Mucosa of stomach (tissue), 1 donor: Measurements from ENCODE around the gene AXDND1.
"Not testable (repeated sequence)": the region's sequence is repeated elsewhere in the genome, so short reads cannot be mapped to it uniquely, and the experiment has no call there.

Experiments used
- H3K27me3 ChIP-seq: one replicate; pipeline ENCODE4 v1.7.0; 2013; ENCODE audit warnings: mild to moderate bottlenecking, low read length; ENCODE audit not compliant: control insufficient read depth, insufficient read depth
- H3K36me3 ChIP-seq: one replicate; pipeline ENCODE4 v1.7.0; 2013; ENCODE audit warnings: low read length; ENCODE audit not compliant: control insufficient read depth, insufficient read depth
- H3K4me1 ChIP-seq: one replicate; pipeline ENCODE4 v1.7.0; 2013; ENCODE audit warnings: mild to moderate bottlenecking, low read length; ENCODE audit not compliant: control insufficient read depth, insufficient read depth
- H3K4me3 ChIP-seq: one replicate; pipeline ENCODE4 v1.7.0; 2013; ENCODE audit warnings: low read length
- H3K9ac ChIP-seq: one replicate; pipeline ENCODE4 v1.7.0; 2013; ENCODE audit warnings: mild to moderate bottlenecking, low read length, moderate library complexity
- H3K9me3 ChIP-seq: one replicate; pipeline ENCODE4 v1.7.0; 2013; ENCODE audit warnings: mild to moderate bottlenecking, low read length, moderate library complexity; ENCODE audit not compliant: control insufficient read depth
- donor health status: Pancreatic carcinoma.

AXDND1 gene

DNA sequence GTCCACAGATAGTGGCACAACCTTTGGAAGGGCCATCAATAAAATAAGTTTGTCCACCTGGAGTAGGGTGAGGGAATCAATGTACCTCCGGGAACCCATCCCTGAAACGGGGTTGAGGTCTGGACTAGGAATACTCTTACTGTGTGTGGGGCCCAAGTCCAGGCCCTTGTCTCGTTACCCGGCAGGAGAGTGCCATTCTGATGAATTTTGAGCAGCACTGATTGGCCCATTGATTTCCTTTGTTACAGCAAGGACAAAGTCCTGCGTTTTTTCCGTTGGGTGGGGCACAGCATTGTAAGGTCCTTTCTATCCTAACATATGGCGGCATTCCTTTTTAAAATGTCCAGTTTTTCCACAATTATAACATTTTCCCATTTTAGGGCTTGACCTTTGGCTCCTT, 75.2 kb downstream of the AXDND1 start:
- no peak overlapping the region for H3K9ac ChIP-seq

DNA sequence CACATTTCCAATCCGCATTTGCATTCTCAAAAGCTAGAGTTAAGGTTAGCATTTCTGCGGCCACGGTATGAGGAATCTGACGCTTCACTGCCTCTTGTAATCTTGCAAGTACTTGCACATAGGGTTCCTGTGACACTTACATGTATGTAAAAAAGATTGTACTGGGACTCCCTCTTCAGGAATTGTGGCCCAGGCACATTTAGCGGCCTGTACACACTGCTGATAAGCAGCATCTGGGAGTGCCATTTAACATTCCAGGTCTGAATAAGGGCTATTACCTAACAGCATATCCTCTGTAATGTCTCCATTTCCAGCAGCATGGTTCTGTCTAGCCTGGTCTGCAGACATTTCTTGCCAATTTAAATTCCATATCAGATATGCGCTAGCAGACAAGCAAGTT, 75.7 kb downstream of the AXDND1 start:
- Histone ChIP-seq H3K27me3 (no peaks in the 10 kb centered on the region), H3K36me3 (no peaks in the 10 kb centered on the region), H3K9me3 (no peaks in the 10 kb centered on the region), H3K4me1 (no peaks in the 10 kb centered on the region), H3K9ac (no peak overlapping the region), H3K4me3 (no peak overlapping the region)

More for the DNA sequence above, 75.2 kb downstream of the AXDND1 start:
- Histone ChIP-seq H3K4me1 (no peaks in the 10 kb centered on the region), H3K4me3 (no peak overlapping the region), H3K27me3 (no peaks in the 10 kb centered on the region), H3K9me3 (no peaks in the 10 kb centered on the region), H3K36me3 (no peaks in the 10 kb centered on the region)

DNA sequence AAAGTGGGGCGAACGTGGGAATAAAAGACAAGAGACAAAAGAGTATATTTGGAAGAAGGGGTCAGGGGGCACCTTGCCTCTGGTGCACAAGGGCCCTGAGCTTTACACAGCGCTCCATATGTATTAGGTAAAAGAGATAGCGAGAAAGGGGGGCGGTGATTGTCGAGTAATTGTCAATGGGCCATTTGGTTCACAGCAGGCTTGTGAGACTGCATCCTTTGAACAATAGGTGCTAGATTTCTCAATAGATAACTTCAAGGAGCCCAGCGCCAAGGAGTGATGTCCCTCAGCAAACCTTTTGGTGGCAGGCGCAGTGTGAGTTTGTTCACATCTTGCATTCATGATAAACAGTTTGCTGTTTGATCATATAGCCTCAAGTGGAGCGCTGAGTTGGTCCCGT, 77.1 kb downstream of the AXDND1 start:
- not testable (repeated sequence) for H3K4me3 ChIP-seq, H3K4me1 ChIP-seq, H3K9ac ChIP-seq, H3K9me3 ChIP-seq, H3K36me3 ChIP-seq, H3K27me3 ChIP-seq

DNA sequence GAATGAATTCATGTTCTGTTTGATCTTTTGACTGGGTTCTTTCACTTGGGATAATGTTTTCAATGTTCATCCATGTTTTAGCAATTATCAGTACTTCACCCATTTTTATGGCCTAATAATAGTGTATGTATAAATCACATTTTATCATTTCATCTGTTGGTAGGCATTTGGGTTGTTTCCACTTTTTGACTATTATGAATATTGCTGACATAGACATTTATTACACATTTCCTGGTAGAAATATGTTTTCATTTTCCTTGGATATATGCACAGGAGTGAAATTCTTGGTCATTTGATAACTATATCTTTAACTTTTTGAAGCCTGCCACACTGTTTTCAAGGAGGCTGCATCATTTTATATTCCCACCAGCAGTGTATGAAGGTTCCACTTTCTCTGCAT, 79.8 kb downstream of the AXDND1 start:
- no peaks in the 10 kb centered on the region for H3K9me3 ChIP-seq
- H3K9ac ChIP-seq: no peak overlapping the region
- H3K27me3 ChIP-seq: no peaks in the 10 kb centered on the region
- no peak overlapping the region for H3K4me3 ChIP-seq
- no peaks in the 10 kb centered on the region for H3K4me1 ChIP-seq
- no peaks in the 10 kb centered on the region for H3K36me3 ChIP-seq

DNA sequence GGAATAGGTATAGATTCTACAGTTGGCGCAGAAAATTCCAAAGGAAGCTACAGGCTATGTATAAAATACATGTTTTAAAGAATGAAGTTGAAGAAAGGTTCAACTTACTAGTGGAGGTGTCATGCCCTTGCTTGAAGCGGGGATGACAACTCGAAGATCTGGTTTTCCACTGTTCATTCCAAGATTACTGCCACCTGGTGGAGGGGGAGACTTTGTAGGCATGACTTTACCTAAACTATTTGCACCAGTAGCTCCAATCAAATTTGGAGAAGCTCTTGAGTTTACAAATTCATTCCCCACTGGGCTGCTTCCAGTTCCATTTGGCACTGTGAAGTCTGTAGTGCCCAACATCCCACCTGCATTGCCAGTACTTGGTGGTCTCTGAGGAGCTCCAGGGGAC, 81.7 kb downstream of the AXDND1 start:
- H3K4me1 ChIP-seq: no peaks in the 10 kb centered on the region
- no peaks in the 10 kb centered on the region for H3K36me3 ChIP-seq
- H3K9ac ChIP-seq: no peak overlapping the region
- H3K9me3 ChIP-seq: no peaks in the 10 kb centered on the region
- no peaks in the 10 kb centered on the region for H3K27me3 ChIP-seq
- no peak overlapping the region for H3K4me3 ChIP-seq

DNA sequence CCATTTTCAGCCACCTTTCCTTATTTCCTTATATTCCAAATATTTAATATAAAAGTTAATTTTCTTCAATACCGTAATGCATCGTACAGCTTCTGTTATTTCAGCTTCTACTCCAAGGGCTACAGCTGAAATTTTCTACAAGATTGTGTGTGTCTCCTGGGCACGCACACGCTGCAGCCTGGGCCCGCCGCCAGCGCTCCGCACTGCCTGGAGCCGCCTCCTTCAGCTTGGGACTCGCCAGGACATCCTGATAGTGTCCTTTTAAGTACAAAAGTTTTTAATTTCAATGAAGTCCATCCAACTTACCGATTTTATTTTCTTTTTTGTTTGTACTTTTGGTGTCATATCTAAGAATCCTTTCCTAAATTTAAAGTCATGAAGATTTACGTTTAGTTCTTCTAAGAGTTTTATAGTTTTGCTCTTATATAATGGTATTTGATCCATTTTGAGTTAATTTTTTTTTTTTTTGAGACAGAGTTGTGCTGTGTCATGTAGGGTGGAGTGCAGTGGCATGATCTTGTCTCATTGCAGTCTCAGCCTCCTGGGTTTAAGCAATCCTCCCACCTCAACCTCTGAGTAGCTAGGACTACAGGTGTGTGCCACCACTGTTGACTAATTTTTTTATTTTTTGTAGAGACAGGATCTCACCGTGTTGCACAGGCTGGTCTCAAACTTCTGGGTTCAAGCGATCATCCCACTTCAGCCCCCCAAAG, 82.8 kb downstream of the AXDND1 start:
- no peaks in the 10 kb centered on the region for H3K4me1 ChIP-seq
- no peaks in the 10 kb centered on the region for H3K36me3 ChIP-seq
- no peak overlapping the region for H3K4me3 ChIP-seq
- no peak overlapping the region for H3K9ac ChIP-seq
- no peaks in the 10 kb centered on the region for H3K27me3 ChIP-seq
- H3K9me3 ChIP-seq: no peaks in the 10 kb centered on the region

DNA sequence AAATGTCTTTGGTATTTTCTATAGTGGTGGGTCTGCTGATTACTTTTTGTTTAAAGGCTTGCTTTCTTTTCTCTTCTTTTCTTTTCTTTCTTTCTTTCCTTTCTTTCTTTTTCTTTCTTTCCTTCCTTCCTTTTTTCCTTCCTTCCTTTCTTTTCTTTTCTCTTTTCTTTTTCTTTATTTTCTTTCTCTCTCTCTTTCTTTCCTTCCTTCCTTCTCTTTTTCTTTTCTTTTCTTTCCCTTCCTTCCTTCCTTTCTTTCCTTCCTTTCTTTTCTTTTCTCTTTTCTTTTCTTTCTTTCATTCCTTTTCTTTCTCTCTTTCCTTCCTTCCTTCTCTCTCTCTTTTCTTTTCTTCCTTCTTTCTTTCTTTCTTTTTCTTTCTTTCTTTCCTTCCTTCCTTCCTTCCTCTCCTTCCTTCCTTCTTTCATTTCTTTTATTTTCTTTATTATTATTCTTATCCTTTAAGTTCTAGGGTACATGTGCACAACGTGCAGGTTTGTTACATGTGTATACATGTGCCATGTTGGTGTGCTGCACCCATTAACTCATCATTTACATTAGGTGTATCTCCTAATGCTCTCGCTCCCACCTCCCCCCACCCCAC, 93.9 kb downstream of the AXDND1 start:
- not testable (repeated sequence) for H3K27me3 ChIP-seq, H3K36me3 ChIP-seq, H3K9ac ChIP-seq, H3K4me3 ChIP-seq, H3K4me1 ChIP-seq, H3K9me3 ChIP-seq

DNA sequence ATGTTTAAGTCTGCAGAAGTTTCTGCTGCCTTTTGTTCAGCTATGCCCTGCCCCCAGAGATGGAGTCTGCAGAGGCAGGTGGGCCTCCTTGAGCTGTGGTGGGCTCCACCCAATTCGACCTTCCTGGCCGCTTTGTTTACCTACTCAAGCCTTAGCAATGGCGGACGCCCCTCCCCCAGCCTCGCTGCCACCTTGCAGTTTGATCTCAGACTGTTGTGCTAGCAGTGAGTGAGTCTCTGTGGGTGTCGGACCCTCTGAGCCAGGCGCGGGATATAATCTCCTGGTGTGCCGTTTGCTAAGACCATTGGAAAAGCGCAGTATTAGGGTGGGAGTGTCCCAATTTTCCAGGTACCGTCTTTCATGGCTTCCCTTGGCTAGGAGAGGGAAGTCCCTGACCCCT, 99.9 kb downstream of the AXDND1 start:
- not testable (repeated sequence) for H3K4me1 ChIP-seq, H3K36me3 ChIP-seq, H3K9me3 ChIP-seq, H3K27me3 ChIP-seq, H3K4me3 ChIP-seq, H3K9ac ChIP-seq

DNA sequence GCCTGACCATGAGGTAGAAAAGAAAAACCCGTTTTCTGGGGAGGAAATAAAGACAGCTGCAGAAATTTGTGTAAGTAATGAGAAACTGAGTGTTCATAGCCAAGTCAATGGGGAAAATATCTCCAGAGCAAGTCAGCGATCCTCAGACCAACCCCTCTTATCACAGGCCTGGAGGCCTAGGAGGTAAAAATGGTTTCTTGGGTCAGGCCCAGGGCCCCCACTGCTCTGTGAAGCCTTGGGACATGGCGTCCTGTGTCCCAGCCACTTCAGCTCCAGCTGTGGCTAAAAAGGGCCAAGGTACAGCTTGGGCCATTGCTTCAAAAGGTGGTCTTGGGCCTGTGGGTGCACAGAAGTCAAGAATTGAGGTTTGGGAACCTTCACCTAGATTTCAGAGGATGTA, 108.9 kb downstream of the AXDND1 start:
- no peaks in the 10 kb centered on the region for H3K27me3 ChIP-seq
- H3K9ac ChIP-seq: no peak overlapping the region
- no peaks in the 10 kb centered on the region for H3K36me3 ChIP-seq
- peaks cover 5% of the 10 kb centered on the region for H3K9me3 ChIP-seq
- H3K4me1 ChIP-seq: no peaks in the 10 kb centered on the region
- no peak overlapping the region for H3K4me3 ChIP-seq

DNA sequence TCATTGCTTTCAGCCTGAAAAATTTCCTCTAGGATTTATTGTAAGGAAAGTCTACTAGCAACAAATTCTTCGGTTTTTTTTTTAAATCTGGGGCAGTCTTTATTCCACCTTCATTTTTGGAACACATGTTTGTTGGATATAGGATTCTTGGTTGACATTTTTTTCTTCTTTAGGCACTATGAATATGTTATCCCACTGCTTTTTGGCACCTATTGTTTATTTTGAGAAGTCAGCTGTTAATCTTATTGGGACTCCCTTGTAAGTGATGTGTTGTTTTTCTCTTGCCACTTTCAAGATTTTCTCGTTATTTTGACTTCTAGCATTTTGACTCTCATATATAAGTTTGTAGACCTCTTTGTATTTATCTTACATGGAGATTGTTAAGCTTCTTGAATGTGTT, 110.7 kb downstream of the AXDND1 start:
- no peaks in the 10 kb centered on the region for H3K27me3 ChIP-seq
- H3K9me3 ChIP-seq: peaks cover 5% of the 10 kb centered on the region
- no peak overlapping the region for H3K9ac ChIP-seq
- no peaks in the 10 kb centered on the region for H3K36me3 ChIP-seq
- no peaks in the 10 kb centered on the region for H3K4me1 ChIP-seq
- no peak overlapping the region for H3K4me3 ChIP-seq

DNA sequence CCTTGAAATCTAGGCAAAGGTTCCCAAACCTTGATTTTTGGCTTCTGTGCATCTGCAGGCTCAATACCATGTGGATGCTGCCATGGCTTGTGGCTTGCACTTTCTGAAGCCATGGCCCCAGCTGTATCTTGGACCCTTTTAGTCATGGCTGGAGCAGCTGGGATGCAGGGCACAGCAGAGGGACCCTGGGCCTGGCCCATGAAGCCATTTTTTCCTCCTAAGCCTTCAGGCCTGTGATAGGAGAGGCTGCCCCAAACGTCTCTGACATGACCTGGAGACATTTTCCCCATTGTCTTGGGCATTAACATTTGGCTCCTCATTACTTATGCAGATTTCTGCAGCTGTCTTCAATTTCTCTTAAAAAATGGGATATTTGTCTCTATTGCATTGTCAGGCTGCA, 112.6 kb downstream of the AXDND1 start:
- Histone ChIP-seq H3K4me3 (no peak overlapping the region), H3K9me3 (peaks cover 5% of the 10 kb centered on the region), H3K36me3 (no peaks in the 10 kb centered on the region), H3K9ac (no peak overlapping the region), H3K4me1 (no peaks in the 10 kb centered on the region), H3K27me3 (no peaks in the 10 kb centered on the region)

DNA sequence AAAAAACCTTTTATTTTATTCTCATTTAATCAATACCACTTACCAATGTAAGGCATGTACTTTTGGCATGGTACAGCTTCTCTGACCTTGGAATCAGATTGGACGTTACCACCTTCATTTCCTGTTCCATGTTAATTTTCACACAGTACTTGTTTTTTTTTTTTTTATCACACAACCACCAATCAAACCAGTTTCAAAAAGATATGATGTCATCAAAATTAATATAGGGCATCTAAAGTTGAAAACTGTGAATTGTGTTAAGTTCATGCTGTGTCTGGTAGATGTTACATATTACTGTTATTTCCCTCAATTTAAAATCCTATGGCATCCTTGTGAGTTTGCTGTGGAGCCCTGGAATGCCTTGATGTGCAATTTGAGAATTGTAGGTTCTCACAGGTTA, 124.8 kb downstream of the AXDND1 start:
- Histone ChIP-seq H3K4me3 (no peak overlapping the region), H3K36me3 (no peaks in the 10 kb centered on the region), H3K9ac (no peak overlapping the region), H3K9me3 (no peaks in the 10 kb centered on the region), H3K27me3 (no peaks in the 10 kb centered on the region), H3K4me1 (no peaks in the 10 kb centered on the region)

DNA sequence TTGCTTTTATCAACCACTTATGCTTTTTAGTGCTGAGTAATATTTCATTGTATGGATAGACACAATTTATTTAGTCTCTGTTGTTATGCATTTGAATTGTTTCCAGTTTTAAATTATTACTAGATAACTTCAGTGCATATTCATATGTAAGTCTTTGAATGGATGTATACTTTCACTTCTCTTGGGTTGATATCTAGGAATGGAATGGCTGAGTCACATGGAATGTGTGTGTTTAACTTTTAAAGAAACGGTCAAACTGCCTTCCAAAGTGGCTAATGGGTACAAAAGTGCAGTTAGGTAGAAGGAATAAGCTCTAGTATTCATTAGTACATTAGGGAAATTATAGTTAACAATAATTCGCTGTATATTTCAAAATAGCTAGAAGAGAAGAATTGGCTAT, 127.6 kb downstream of the AXDND1 start:
- no peaks in the 10 kb centered on the region for H3K27me3 ChIP-seq
- H3K9ac ChIP-seq: no peak overlapping the region
- H3K9me3 ChIP-seq: no peaks in the 10 kb centered on the region
- no peak overlapping the region for H3K4me3 ChIP-seq
- H3K36me3 ChIP-seq: no peaks in the 10 kb centered on the region
- H3K4me1 ChIP-seq: no peaks in the 10 kb centered on the region
